BE2C (cell line): ENCODE data around the gene RAB10. TPM values are rescaled to one million over a fixed set of nuclear protein-coding genes. Genes with fewer than 3 reads are reported as not detected.

Experiments
- DNase-seq: peaks from one replicate; pipeline ENCODE4 v3.0.0-alpha.2; 2020
- H3K27me3 ChIP-seq: fragments of 250-450 bp; sonication (Bioruptor Pico); 2 replicates; pipeline ENCODE4 v1.5.1; 2020; ENCODE audit warnings: mild to moderate bottlenecking
- H3K36me3 ChIP-seq: fragments of 250-450 bp; sonication (Bioruptor Pico); 2 replicates; pipeline ENCODE4 v1.5.1; 2020; ENCODE audit warnings: mild to moderate bottlenecking
- H3K4me1 ChIP-seq: fragments of 250-450 bp; sonication (Bioruptor Pico); 2 replicates; pipeline ENCODE4 v1.5.1; 2020
- H3K4me3 ChIP-seq: 2 replicates; pipeline ENCODE4 v1.5.1; 2011; ENCODE audit warnings: low read depth, low read length
- H3K9me3 ChIP-seq: fragments of 250-450 bp; sonication (Bioruptor Pico); 2 replicates; pipeline ENCODE4 v1.5.1; 2020
- polyA plus RNA-seq: library from polyadenylated mRNA; unstranded; fragments of >200 nt; gene quantifications from one replicate; pipeline ENCODE4 v1.2.1, GENCODE V29; 2012; ENCODE audit warnings: low read depth, missing spikeins; ENCODE audit not compliant: insufficient read length, insufficient read depth
- TF ChIP-seq, protein P1 (sequence below): IDR thresholded peaks from 2 replicates; pipeline ENCODE4 v1.5.1; 2012; ENCODE audit warnings: mild to moderate bottlenecking, low read depth, low read length

Gene RAB10
- 91.4 TPM for polyA plus RNA-seq

DNA sequence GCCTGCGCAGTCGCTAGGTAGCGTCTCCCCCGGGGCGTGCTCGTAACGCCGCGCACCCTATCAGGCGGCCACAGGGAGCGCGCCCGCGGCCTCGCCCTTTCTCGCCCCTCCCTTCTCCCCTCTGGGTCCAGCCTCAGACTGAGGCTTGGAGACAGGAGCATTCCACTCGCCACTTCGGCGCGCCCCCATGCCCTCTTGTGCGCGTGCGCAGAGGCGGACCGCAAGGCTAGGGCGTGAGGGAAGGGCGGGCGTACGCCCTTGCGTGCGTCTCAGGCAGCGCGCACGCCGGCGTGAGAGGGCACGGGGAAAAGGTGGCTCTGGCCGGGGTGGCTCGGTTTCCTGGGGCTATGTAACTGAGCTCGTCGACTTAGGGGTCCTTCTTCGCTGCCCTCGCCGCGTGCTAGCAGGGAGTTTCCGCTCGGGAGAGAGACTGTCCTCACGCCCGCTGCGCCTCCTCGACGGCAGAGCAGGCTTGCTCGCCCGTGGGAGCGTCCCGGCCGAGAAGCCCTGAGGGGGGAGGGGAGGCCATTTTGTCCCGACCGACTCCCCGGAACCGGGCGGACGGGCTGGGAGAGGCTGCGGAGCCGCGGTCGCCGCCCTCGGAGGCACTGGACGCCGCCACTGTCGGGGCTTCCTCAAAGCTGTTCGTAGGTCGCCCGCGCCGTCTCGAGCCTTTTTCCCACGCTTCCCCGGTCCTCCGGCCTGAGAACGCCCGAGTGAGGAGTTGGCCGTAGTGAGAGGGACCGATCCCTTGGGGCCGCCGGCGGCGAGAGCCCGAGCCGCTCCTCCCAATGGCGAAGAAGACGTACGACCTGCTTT is at the start of gene RAB10:
TSS of gene RAB10 (plus strand) at position 267 of the 819 bp plus-strand sequence. CDS start at position 792, 525 bp downstream.
- Histone ChIP-seq H3K9me3 (no peaks in the 10 kb centered on the region), H3K36me3 (peaks cover 8% of the 10 kb centered on the region; the same call in 1 of the 2 replicates), H3K4me3 (peak within 1 kb of the TSS; percentile 96), H3K4me1 (no peaks in the 10 kb centered on the region), H3K27me3 (no peaks in the 10 kb centered on the region)
- TF ChIP-seq, protein P1, sequence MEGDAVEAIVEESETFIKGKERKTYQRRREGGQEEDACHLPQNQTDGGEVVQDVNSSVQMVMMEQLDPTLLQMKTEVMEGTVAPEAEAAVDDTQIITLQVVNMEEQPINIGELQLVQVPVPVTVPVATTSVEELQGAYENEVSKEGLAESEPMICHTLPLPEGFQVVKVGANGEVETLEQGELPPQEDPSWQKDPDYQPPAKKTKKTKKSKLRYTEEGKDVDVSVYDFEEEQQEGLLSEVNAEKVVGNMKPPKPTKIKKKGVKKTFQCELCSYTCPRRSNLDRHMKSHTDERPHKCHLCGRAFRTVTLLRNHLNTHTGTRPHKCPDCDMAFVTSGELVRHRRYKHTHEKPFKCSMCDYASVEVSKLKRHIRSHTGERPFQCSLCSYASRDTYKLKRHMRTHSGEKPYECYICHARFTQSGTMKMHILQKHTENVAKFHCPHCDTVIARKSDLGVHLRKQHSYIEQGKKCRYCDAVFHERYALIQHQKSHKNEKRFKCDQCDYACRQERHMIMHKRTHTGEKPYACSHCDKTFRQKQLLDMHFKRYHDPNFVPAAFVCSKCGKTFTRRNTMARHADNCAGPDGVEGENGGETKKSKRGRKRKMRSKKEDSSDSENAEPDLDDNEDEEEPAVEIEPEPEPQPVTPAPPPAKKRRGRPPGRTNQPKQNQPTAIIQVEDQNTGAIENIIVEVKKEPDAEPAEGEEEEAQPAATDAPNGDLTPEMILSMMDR = no peak
- peak; percentile 100 for DNase-seq

DNA sequence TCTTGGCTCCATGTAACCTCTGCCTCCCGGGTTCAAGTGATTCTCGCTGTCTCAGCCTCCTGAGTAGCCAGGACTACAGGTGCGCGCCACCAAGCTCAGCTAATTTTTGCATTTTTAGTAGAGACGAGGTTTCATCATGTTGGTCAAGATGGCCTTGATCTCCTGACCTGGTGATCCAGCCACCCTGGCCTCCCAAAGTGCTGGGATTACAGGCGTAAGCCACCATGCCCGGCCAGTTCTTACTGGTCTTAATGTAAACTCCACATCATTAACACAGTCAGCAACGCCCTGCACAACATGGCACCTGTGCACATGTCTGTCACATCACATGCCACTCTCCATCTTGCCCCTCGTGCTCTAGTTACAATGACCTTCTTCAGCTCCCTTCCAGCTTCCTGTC is 45.8 kb upstream of the RAB10 start:
- Histone ChIP-seq H3K4me3 (no peak overlapping the region), H3K27me3 (no peaks in the 10 kb centered on the region), H3K9me3 (no peaks in the 10 kb centered on the region), H3K4me1 (peaks cover 5% of the 10 kb centered on the region; the same call in 1 of the 2 replicates), H3K36me3 (no peaks in the 10 kb centered on the region)
- no peak for DNase-seq
- TF ChIP-seq, protein P1 = no peak

DNA sequence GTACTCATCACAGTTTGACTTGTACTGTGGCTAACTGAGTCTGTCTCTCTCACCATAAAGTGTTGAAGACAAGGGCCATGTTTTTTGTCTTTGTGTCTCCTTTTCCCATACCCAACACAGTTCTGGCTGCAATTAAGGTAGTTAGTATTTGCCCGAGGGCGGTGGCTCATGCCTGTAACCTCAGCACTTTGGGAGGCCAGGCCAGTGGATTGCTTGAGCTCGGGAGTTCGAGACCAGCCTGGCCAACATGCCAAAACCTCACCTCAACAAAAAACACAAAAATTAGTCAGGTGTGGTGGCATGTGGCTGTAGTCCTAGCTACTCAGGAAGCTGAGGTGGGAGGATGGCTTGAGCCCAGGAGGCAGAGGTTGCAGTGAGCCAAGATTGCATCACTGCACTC is 44.7 kb upstream of the RAB10 start:
- DNase-seq = no peak
- TF ChIP-seq, protein P1 = no peak
- Histone ChIP-seq H3K9me3 (no peaks in the 10 kb centered on the region), H3K36me3 (no peaks in the 10 kb centered on the region), H3K4me3 (no peak overlapping the region), H3K4me1 (peaks cover 5% of the 10 kb centered on the region; the same call in 1 of the 2 replicates), H3K27me3 (no peaks in the 10 kb centered on the region)

DNA sequence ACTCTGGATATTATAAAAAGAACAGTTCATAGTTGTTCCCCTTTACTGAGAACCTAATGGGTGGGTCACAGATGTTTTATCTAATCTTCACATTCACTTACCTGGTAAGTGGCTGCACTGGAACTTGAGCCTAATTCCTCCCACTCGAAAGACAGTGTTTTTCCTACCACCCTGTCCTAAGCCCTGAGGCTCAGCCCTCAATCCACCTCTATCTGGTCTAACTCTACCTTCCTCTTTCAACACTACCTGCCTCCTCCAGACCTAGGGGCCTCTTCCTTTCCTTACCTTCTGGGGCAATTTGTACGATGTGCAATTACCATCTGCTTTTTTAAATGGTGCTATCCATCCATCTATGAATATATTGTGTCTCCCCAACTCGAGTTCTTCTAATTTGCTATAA is 41.9 kb upstream of the RAB10 start:
- TF ChIP-seq, protein P1 = no peak
- no peaks in the 10 kb centered on the region for H3K36me3 ChIP-seq
- H3K4me3 ChIP-seq = no peak overlapping the region
- no peaks in the 10 kb centered on the region for H3K9me3 ChIP-seq
- no peak for DNase-seq
- H3K4me1 ChIP-seq = peaks cover 5% of the 10 kb centered on the region; the same call in 1 of the 2 replicates
- no peaks in the 10 kb centered on the region for H3K27me3 ChIP-seq

DNA sequence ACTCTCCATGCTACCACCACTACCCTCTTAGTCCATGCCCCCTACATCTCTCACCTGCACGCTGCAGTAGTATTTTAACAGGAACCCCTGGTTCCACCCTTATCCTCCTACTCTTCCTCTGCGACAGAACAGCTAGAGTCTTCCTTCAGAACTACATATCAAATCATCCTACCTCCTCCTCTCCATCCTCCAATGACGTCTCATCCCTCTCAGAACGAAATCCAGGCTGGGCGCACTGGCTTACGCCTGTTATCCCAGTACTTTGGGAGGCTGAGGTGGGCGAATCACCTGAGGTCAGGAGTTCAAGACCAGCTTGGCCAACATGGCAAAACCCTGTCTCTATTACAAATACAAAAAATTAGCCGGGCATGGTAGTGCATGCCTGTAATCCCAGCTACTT is 41.3 kb upstream of the RAB10 start:
- no peak overlapping the region for H3K4me3 ChIP-seq

More for the DNA sequence above, 41.3 kb upstream of the RAB10 start:
- Histone ChIP-seq H3K27me3 (no peaks in the 10 kb centered on the region), H3K4me1 (peaks cover 5% of the 10 kb centered on the region; the same call in 1 of the 2 replicates), H3K9me3 (no peaks in the 10 kb centered on the region), H3K36me3 (no peaks in the 10 kb centered on the region)
- TF ChIP-seq, protein P1 = no peak
- DNase-seq = no peak
